ENCODE measurements around the gene HELLS.
"Not testable (repeated sequence)": the region's sequence is repeated elsewhere in the genome, so short reads cannot be mapped to it uniquely, and the experiment has no call there.

DNA sequence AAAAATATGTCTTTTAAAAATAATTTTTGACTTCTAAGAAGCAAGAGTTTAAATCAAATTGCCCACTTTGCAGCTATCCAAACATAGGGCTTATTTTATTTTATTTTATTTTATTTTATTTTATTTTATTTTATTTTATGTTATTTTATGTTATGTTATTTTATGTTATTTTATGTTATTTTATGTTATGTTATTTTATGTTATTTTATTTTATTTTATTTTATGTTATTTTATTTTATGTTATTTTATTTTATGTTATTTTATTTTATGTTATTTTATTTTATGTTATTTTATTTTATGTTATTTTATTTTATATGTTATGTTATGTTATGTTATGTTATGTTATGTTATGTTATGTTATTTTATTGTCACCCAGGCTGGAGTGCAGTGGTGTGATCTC lies 14.0 kb upstream of the HELLS start:
- TF ChIP-seq, protein P1, sequence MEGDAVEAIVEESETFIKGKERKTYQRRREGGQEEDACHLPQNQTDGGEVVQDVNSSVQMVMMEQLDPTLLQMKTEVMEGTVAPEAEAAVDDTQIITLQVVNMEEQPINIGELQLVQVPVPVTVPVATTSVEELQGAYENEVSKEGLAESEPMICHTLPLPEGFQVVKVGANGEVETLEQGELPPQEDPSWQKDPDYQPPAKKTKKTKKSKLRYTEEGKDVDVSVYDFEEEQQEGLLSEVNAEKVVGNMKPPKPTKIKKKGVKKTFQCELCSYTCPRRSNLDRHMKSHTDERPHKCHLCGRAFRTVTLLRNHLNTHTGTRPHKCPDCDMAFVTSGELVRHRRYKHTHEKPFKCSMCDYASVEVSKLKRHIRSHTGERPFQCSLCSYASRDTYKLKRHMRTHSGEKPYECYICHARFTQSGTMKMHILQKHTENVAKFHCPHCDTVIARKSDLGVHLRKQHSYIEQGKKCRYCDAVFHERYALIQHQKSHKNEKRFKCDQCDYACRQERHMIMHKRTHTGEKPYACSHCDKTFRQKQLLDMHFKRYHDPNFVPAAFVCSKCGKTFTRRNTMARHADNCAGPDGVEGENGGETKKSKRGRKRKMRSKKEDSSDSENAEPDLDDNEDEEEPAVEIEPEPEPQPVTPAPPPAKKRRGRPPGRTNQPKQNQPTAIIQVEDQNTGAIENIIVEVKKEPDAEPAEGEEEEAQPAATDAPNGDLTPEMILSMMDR (conservative IDR thresholded peaks at IDR 0.05; ENCODE audit: low read depth in 2 of 2): not testable (repeated sequence)
- TF ChIP-seq CREB1 (CRISPR knock-in tag; IDR thresholded peaks at IDR 0.05; ENCODE audit: low read depth); EZH2 (IDR thresholded peaks at IDR 0.05; ENCODE audit: low read depth, unreplicated experiment); POLR2AphosphoS5 (IDR thresholded peaks at IDR 0.05; ENCODE audit: low read depth); EZH2phosphoT487 (IDR thresholded peaks at IDR 0.05; ENCODE audit: unreplicated experiment); JUNB (IDR thresholded peaks at IDR 0.05; ENCODE audit: unreplicated experiment); STAT1 (IDR thresholded peaks at IDR 0.05; ENCODE audit: unreplicated experiment); NANOG (IDR thresholded peaks at IDR 0.05; ENCODE audit: borderline replicate concordance); ZNF114 (CRISPR knock-in tag; IDR thresholded peaks at IDR 0.05); ZNF331 (CRISPR knock-in tag; IDR thresholded peaks at IDR 0.05; ENCODE audit: low read depth): not testable (repeated sequence)
- TF ChIP-seq, protein P2, sequence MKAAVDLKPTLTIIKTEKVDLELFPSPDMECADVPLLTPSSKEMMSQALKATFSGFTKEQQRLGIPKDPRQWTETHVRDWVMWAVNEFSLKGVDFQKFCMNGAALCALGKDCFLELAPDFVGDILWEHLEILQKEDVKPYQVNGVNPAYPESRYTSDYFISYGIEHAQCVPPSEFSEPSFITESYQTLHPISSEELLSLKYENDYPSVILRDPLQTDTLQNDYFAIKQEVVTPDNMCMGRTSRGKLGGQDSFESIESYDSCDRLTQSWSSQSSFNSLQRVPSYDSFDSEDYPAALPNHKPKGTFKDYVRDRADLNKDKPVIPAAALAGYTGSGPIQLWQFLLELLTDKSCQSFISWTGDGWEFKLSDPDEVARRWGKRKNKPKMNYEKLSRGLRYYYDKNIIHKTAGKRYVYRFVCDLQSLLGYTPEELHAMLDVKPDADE (IDR thresholded peaks at IDR 0.05): not testable (repeated sequence)
- TF ChIP-seq, protein P3, sequence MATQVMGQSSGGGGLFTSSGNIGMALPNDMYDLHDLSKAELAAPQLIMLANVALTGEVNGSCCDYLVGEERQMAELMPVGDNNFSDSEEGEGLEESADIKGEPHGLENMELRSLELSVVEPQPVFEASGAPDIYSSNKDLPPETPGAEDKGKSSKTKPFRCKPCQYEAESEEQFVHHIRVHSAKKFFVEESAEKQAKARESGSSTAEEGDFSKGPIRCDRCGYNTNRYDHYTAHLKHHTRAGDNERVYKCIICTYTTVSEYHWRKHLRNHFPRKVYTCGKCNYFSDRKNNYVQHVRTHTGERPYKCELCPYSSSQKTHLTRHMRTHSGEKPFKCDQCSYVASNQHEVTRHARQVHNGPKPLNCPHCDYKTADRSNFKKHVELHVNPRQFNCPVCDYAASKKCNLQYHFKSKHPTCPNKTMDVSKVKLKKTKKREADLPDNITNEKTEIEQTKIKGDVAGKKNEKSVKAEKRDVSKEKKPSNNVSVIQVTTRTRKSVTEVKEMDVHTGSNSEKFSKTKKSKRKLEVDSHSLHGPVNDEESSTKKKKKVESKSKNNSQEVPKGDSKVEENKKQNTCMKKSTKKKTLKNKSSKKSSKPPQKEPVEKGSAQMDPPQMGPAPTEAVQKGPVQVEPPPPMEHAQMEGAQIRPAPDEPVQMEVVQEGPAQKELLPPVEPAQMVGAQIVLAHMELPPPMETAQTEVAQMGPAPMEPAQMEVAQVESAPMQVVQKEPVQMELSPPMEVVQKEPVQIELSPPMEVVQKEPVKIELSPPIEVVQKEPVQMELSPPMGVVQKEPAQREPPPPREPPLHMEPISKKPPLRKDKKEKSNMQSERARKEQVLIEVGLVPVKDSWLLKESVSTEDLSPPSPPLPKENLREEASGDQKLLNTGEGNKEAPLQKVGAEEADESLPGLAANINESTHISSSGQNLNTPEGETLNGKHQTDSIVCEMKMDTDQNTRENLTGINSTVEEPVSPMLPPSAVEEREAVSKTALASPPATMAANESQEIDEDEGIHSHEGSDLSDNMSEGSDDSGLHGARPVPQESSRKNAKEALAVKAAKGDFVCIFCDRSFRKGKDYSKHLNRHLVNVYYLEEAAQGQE (IDR thresholded peaks at IDR 0.05; ENCODE audit: unreplicated experiment): not testable (repeated sequence)
- TF ChIP-seq, protein P4, sequence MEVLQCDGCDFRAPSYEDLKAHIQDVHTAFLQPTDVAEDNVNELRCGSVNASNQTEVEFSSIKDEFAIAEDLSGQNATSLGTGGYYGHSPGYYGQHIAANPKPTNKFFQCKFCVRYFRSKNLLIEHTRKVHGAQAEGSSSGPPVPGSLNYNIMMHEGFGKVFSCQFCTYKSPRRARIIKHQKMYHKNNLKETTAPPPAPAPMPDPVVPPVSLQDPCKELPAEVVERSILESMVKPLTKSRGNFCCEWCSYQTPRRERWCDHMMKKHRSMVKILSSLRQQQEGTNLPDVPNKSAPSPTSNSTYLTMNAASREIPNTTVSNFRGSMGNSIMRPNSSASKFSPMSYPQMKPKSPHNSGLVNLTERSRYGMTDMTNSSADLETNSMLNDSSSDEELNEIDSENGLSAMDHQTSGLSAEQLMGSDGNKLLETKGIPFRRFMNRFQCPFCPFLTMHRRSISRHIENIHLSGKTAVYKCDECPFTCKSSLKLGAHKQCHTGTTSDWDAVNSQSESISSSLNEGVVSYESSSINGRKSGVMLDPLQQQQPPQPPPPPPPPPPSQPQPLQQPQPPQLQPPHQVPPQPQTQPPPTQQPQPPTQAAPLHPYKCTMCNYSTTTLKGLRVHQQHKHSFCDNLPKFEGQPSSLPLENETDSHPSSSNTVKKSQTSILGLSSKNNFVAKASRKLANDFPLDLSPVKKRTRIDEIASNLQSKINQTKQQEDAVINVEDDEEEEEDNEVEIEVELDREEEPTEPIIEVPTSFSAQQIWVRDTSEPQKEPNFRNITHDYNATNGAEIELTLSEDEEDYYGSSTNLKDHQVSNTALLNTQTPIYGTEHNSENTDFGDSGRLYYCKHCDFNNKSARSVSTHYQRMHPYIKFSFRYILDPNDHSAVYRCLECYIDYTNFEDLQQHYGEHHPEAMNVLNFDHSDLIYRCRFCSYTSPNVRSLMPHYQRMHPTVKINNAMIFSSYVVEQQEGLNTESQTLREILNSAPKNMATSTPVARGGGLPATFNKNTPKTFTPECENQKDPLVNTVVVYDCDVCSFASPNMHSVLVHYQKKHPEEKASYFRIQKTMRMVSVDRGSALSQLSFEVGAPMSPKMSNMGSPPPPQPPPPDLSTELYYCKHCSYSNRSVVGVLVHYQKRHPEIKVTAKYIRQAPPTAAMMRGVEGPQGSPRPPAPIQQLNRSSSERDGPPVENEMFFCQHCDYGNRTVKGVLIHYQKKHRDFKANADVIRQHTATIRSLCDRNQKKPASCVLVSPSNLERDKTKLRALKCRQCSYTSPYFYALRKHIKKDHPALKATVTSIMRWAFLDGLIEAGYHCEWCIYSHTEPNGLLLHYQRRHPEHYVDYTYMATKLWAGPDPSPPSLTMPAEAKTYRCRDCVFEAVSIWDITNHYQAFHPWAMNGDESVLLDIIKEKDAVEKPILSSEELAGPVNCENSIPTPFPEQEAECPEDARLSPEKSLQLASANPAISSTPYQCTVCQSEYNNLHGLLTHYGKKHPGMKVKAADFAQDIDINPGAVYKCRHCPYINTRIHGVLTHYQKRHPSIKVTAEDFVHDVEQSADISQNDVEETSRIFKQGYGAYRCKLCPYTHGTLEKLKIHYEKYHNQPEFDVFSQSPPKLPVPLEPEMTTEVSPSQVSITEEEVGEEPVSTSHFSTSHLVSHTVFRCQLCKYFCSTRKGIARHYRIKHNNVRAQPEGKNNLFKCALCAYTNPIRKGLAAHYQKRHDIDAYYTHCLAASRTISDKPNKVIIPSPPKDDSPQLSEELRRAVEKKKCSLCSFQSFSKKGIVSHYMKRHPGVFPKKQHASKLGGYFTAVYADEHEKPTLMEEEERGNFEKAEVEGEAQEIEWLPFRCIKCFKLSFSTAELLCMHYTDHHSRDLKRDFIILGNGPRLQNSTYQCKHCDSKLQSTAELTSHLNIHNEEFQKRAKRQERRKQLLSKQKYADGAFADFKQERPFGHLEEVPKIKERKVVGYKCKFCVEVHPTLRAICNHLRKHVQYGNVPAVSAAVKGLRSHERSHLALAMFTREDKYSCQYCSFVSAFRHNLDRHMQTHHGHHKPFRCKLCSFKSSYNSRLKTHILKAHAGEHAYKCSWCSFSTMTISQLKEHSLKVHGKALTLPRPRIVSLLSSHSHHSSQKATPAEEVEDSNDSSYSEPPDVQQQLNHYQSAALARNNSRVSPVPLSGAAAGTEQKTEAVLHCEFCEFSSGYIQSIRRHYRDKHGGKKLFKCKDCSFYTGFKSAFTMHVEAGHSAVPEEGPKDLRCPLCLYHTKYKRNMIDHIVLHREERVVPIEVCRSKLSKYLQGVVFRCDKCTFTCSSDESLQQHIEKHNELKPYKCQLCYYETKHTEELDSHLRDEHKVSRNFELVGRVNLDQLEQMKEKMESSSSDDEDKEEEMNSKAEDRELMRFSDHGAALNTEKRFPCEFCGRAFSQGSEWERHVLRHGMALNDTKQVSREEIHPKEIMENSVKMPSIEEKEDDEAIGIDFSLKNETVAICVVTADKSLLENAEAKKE (CRISPR knock-in tag; IDR thresholded peaks at IDR 0.05): not testable (repeated sequence)

Measured in GM23338 (cell line).